ENCODE data around the gene MROH8.
"Not testable (repeated sequence)": the region's sequence is repeated elsewhere in the genome, so short reads cannot be mapped to it uniquely, and the experiment has no call there.

Gene MROH8

GRCh38 chr20:37075932-37076685, 103.2 kb downstream of the MROH8 start:
- DNase-seq (ENCODE audit: extremely low read depth, low read depth) = no peak
- H3K4me3 ChIP-seq (replicated peaks; ENCODE audit: low read depth, low read length) = no peak overlapping the region

GRCh38 chr20:37072293-37073196, 106.8 kb downstream of the MROH8 start:
- DNase-seq (ENCODE audit: extremely low read depth, low read depth) = no peak
- H3K4me3 ChIP-seq (replicated peaks; ENCODE audit: low read depth, low read length) = no peak overlapping the region
- no peak for TF ChIP-seq CTCF (IDR thresholded peaks at IDR 0.05; ENCODE audit: low read depth, low read length, missing control alignments)

More at GRCh38 chr20:37075932-37076685, 103.2 kb downstream of the MROH8 start:
- no peak for TF ChIP-seq CTCF (IDR thresholded peaks at IDR 0.05; ENCODE audit: low read depth, low read length, missing control alignments)

GRCh38 chr20:37071481-37071911, 107.9 kb downstream of the MROH8 start:
- H3K4me3 ChIP-seq (replicated peaks; ENCODE audit: low read depth, low read length) = no peak overlapping the region
- no peak for DNase-seq (ENCODE audit: extremely low read depth, low read depth)
- no peak for TF ChIP-seq CTCF (IDR thresholded peaks at IDR 0.05; ENCODE audit: low read depth, low read length, missing control alignments)

GRCh38 chr20:37069563-37069962, 109.8 kb downstream of the MROH8 start:
- not testable (repeated sequence) for DNase-seq (ENCODE audit: extremely low read depth, low read depth); H3K4me3 ChIP-seq (replicated peaks; ENCODE audit: low read depth, low read length)

- no peak overlapping the region for H3K4me3 ChIP-seq (replicated peaks; ENCODE audit: low read depth, low read length)
- no peak for DNase-seq (ENCODE audit: extremely low read depth, low read depth)
- no peak for TF ChIP-seq CTCF (IDR thresholded peaks at IDR 0.05; ENCODE audit: low read depth, low read length, missing control alignments)
Observed at GRCh38 chr20:37066168-37066567, 113.2 kb downstream of the MROH8 start.

GRCh38 chr20:37055276-37055675, 124.1 kb downstream of the MROH8 start:
- TF ChIP-seq CTCF (IDR thresholded peaks at IDR 0.05; ENCODE audit: low read depth, low read length, missing control alignments) = no peak
- no peak overlapping the region for H3K4me3 ChIP-seq (replicated peaks; ENCODE audit: low read depth, low read length)
- DNase-seq (ENCODE audit: extremely low read depth, low read depth) = no peak
